GM12891 (cell line): ENCODE data around the gene ALOX12B.

Experiments used
- PAX5 ChIP-seq: IDR thresholded peaks from 2 replicates; pipeline ENCODE4 v1.6.1; 2011; ENCODE audit warnings: low read length, moderate library complexity, mild to moderate bottlenecking; ENCODE audit not compliant: insufficient read depth, severe bottlenecking
- POLR2AphosphoS5 ChIP-seq: IDR thresholded peaks from 2 replicates; pipeline ENCODE4 v1.6.1; 2011; ENCODE audit warnings: low read depth, low read length, control low read depth
- TAF1 ChIP-seq: IDR thresholded peaks from 2 replicates; pipeline ENCODE4 v1.6.1; 2011; ENCODE audit warnings: low read depth, low read length, control low read depth

DNA sequence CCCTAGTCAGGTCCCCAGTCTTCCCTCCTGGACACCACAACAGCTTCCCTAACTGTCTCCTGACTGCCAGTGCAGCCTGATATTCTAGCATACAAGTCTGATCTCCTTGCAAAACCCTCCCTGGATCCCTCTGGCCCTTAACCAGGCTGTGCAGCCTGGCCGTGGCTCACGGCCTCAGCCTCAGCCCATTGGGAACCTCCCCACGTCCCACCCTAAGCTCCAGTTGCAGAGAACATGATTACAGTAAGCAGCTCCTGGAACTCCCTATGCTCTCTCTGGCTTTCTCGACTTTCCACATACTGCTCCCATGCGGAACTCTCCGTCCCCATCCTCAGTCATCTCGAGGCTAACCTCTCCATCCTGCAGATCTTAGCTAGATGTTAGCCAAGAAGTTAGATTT, 13.0 kb downstream of the ALOX12B start:
- TF ChIP-seq POLR2AphosphoS5 (no peak), PAX5 (no peak), TAF1 (no peak)
